ENCODE measurements around the gene RNF130.

RNF130 gene

DNA sequence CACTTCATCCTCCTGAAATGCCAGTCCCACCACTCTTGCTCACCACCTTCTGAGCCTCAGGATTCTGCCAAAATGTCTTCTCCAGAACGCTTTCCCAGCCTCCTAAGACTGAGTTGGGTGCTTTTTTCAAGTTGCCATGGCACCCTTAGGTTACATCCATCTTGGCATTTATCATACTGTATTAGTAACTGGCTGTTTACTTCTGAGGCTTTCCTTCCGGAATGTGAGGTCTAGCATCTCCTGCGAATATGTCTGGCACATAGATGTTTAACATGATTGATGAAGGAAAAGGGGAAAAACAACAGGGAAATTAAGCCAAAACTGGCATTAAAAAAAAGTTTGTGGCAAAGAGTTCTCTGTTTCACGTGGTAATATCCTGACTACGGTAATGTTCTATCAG is 24.9 kb downstream of the RNF130 start:
- Mint-ChIP-seq H3K9me3 (no peaks in the 10 kb centered on the region), H3K27ac (no peak overlapping the region), H3K4me1 (peaks cover 3% of the 10 kb centered on the region), H3K36me3 (peaks cover 6% of the 10 kb centered on the region), H3K27me3 (no peaks in the 10 kb centered on the region), H3K4me3 (no peak overlapping the region)
- DNase-seq (ENCODE audit: low spot score in 2 of 2) (no peak), ATAC-seq (ENCODE audit: low read depth) (no peak)

DNA sequence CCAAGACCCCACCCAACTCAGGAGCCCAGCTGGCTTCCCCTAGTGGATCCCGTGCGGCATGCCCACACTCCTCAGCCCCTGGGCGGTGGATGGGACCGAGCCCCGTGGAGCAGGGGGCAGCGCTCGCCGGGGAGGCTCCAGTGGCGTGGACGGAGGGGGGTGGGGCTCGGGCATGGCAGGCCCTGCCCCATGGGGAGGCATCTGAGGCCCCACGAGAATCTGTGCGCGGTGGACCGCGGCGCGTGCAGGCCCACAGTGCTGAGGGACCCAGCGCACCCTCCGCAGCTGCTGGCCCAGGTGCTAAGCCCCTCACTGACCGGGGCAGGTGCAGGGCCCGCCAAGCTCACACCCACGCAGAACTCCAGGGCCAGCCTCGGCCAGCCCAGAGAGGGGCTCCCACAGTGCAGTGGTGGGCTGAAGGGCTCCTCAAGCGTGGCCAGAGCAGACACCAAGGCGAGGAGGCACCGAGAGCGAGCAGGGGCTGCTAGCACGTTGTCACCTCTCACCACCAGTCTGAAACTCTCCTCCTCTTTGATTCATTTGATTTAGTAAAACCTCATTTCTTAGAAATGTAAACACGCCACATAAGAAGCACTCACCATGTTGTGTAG is 25.6 kb downstream of the RNF130 start:
- DNase-seq (ENCODE audit: low spot score in 2 of 2) = no peak
- Mint-ChIP-seq H3K36me3 (peaks cover 6% of the 10 kb centered on the region), H3K4me1 (peaks cover 3% of the 10 kb centered on the region), H3K9me3 (no peaks in the 10 kb centered on the region), H3K4me3 (no peak overlapping the region), H3K27ac (no peak overlapping the region), H3K27me3 (no peaks in the 10 kb centered on the region)
- no peak for ATAC-seq (ENCODE audit: low read depth)

DNA sequence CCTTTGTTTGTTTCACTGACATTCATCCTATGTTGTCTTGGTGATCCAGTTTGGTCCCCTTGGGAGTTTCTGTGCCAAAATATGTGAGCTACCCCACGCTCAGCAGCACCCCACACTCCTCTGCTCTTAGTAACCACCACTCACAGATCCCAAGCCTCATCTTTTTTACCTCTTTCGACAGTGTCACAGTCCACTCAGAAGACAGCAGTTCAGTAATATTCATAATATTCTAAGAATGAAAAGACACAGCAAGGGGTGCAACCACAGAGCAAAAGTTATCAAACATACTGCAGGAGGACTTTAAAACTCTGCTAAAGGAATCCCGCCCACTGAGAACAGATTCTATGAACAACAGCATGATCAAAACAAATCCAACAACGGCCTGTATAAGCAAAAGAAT is 28.2 kb downstream of the RNF130 start:
- no peaks in the 10 kb centered on the region for H3K9me3 Mint-ChIP-seq
- H3K27me3 Mint-ChIP-seq = no peaks in the 10 kb centered on the region
- ATAC-seq (ENCODE audit: low read depth) = no peak
- H3K4me3 Mint-ChIP-seq = no peak overlapping the region
- DNase-seq (ENCODE audit: low spot score in 2 of 2) = no peak
- H3K4me1 Mint-ChIP-seq = peaks cover 3% of the 10 kb centered on the region
- H3K27ac Mint-ChIP-seq = no peak overlapping the region
- peaks cover 8% of the 10 kb centered on the region for H3K36me3 Mint-ChIP-seq

DNA sequence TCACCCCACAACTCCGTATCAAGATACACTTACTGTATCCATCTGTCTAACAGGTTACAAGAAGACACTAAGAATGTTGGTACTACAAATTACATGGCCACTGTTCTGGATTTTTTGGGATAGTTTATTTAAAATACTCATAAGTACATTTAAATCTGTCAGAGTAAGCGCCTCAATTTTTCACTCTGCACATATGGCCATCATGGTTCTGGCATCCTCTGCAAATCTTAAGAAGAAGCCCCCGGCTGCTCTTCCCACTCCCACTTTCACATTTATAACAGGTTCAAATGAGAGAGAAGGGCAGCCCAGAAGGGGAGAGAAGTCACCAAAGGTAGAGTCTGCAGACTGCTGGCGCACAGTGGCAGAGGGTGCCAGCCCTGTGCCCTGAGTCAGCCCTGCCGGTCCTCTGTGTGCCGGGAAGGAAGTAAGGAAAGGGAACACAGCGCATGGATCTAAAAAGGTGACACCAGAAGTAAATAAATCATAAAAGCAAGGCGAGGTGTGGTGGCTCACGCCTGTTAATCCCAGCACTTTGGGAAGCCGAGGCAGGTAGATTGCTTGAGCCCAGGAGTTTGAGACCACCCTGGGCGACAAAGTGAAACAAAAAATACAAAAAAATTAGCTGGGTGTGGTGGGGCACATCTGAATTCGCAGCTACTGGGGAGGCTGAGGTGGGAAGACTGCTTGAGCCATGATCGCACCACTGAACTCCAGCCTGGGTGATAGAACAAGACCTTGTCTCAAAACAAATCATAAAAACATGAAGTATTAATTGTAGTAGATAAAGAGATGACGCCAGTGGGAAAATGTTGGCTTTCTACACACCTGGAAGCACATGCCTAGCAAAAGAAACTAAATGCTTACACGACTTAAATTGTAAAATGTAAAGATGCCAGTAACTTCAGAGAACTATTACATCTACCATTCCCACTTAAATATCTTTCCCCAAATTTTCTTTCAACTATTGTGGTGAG is 30.0 kb downstream of the RNF130 start:
- H3K36me3 Mint-ChIP-seq = peaks cover 16% of the 10 kb centered on the region
- H3K9me3 Mint-ChIP-seq = peaks cover 2% of the 10 kb centered on the region
- DNase-seq (ENCODE audit: low spot score in 2 of 2) (no peak), ATAC-seq (ENCODE audit: low read depth) (no peak)
- no peaks in the 10 kb centered on the region for H3K4me1 Mint-ChIP-seq
- H3K4me3 Mint-ChIP-seq = no peak overlapping the region
- H3K27ac Mint-ChIP-seq = no peak overlapping the region
- no peaks in the 10 kb centered on the region for H3K27me3 Mint-ChIP-seq

DNA sequence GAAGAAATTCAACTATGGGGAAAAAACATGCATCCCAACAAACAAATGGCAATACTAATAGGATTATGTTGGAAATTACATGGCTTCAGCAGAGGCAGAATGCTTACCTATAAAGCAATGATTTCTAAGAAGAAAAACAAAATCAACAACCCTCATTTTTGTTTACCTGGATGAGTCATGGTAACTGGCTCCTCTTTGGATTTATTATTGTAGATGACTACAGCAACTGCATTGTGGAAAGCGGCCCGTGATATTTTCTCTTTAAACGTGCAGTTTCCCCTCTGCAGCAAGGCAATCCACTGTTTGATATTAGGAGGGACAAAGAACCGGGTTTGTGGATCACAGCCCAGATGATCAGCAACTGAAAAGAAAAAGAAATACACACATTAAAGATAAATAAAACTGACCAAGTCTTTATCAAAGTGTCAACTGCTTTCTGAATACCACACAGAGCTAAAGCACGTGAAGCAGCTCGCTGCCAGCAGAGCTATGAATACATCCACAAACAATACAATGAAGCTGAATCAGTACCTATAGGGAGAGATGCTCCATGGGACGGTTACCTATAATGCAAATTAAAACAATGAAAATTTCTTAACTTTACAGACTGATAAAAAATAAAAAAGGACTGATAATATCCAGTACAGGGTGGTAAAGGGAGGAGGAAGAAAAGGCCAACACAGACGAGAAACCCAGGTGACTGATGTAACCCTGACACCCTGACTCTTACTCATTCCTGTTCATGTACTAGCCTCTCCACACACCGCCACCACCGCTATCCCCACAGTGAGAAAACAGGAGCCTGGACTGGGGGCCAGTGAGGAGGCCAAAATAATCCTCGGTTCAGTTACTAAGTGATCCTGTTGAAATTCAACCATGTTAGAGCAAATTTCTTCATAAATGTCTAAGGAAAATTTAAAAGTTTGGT is 31.0 kb downstream of the RNF130 start:
- no peaks in the 10 kb centered on the region for H3K27me3 Mint-ChIP-seq
- H3K9me3 Mint-ChIP-seq = peaks cover 8% of the 10 kb centered on the region
- peaks cover 22% of the 10 kb centered on the region for H3K36me3 Mint-ChIP-seq
- DNase-seq (ENCODE audit: low spot score in 2 of 2) = no peak
- no peaks in the 10 kb centered on the region for H3K4me1 Mint-ChIP-seq
- ATAC-seq (ENCODE audit: low read depth) = no peak
- H3K4me3 Mint-ChIP-seq = no peak overlapping the region
- H3K27ac Mint-ChIP-seq = no peak overlapping the region

DNA sequence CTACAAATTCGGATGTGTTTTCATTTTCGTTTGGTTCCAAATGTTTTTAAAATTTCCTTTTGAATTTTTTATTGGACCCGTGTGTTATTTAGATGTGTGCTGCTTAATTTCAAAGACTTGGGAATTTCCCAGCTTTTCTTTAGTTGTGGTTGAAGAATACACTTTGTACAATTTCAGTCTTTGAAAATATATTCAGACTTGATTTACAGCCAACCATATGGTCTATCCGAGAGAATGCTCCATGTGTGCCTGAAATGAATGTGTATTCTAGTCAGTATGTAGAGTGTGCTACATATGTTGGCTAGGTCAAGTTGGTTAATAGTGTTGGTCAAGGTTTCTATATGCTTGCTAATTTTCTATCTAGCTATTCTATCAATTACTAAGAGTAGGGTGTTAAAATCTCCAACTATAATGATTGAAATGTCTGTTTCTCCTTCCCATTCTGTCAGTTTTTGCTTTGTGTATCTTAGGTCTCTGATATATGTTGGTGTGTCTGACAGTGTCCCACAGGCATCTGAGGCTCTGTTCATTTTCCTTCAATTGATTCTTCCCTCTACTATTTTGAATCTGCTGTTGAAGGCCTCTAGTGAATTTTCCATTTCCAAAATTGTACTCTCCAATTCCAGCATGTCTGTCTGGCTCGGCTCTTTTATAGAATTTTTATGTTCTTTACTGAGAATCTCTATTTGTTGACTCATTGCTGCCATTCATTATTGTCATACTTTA is 36.2 kb downstream of the RNF130 start:
- Mint-ChIP-seq H3K36me3 (peaks cover 33% of the 10 kb centered on the region), H3K4me3 (no peak overlapping the region), H3K27me3 (no peaks in the 10 kb centered on the region), H3K27ac (no peak overlapping the region), H3K4me1 (no peaks in the 10 kb centered on the region), H3K9me3 (peaks cover 13% of the 10 kb centered on the region)
- ATAC-seq (ENCODE audit: low read depth) = no peak
- DNase-seq (ENCODE audit: low spot score in 2 of 2) = no peak

DNA sequence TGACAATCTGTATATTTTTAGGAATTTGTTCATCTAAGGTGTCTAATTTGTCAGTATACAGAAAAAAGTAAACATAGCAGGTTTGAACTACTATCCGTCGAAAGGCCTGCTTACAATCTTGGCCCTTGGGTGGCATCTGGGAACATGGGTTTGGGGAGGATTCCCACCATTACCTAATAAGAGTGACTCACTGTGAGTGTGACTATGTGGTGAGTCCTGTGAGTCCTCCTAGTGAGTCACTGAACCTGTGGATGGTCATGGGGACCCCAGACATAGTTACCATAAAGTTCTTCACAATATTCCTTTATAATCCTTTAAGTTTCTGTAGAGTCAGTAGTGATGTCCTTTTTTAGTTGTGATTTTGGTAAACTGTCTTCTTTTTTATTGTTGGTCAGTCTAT is 37.0 kb downstream of the RNF130 start:
- H3K27me3 Mint-ChIP-seq = no peaks in the 10 kb centered on the region
- H3K36me3 Mint-ChIP-seq = peaks cover 33% of the 10 kb centered on the region
- ATAC-seq (ENCODE audit: low read depth) = no peak
- H3K9me3 Mint-ChIP-seq = peaks cover 13% of the 10 kb centered on the region
- no peak overlapping the region for H3K27ac Mint-ChIP-seq
- no peak overlapping the region for H3K4me3 Mint-ChIP-seq
- no peaks in the 10 kb centered on the region for H3K4me1 Mint-ChIP-seq
- no peak for DNase-seq (ENCODE audit: low spot score in 2 of 2)

DNA sequence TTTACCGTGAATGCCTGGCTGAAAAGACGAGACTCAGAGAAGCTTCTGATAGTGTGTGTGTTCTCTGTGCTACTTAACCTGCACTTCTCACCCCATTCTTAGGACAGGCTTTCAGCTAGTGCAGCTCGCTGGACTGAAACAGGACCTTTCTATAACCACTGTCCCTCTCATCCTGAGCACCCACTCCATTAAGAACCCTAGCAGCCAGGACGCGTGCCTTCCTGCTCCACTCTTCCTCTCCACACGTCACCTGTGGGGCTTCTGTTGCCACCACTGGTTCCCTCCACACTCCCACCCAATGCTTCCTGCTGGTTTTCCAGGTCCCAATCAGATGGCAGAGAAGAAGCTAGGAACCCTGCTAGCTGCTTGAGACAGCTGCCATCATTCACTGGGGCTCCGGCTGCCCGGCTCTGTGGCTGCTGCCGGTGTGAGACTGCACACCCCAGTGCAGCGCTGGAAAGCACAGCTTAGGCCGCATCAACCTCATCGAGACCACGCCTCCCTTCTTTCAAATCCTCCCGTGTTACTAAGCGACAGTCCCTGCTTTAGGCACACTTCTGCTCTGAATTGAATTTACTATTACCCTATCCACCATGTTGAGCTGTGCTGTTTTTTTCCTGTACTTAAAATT is 44.0 kb downstream of the RNF130 start:
- no peak for ATAC-seq (ENCODE audit: low read depth)
- Mint-ChIP-seq H3K4me3 (no peak overlapping the region), H3K27me3 (no peaks in the 10 kb centered on the region), H3K4me1 (peaks cover 8% of the 10 kb centered on the region), H3K36me3 (peaks cover 9% of the 10 kb centered on the region), H3K27ac (no peak overlapping the region), H3K9me3 (no peaks in the 10 kb centered on the region)
- DNase-seq (ENCODE audit: low spot score in 2 of 2) = no peak

DNA sequence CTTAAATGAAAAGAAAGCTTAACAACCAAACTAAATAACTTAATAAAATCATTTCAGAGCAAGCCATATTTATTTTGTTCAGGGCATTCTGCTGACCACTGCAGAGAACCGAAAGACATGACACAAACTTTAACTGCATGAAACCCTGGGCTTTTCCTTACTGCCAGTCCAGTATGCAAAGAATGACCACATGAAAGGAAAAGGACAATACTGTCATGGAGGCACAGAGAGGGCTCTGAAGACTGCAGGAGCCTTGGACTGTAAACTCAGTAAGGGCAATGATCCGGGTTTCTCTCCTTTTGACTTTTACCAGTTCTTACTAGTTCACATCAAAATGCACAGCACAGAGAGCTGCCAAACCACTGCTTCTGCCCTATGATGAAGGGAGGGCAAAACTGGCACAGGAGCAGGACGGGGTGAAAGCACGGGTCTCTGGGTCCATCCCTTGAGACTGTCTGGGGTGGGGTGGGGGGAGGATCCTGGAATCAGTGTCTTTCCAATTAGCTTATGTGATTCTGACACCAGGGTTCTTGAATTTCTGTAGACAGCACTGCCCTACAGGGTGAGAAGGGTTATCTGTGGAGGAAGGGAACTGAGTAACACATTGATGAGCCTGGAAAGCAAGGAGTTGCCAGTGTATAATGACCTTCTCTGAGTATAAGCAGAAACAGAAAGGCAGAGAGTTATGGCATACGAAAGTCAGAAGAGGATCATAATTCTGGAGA is 44.7 kb downstream of the RNF130 start:
- H3K4me3 Mint-ChIP-seq = no peak overlapping the region
- H3K27me3 Mint-ChIP-seq = no peaks in the 10 kb centered on the region
- DNase-seq (ENCODE audit: low spot score in 2 of 2) (no peak), ATAC-seq (ENCODE audit: low read depth) (no peak)
- no peaks in the 10 kb centered on the region for H3K9me3 Mint-ChIP-seq
- peaks cover 11% of the 10 kb centered on the region for H3K4me1 Mint-ChIP-seq
- no peak overlapping the region for H3K27ac Mint-ChIP-seq
- peaks cover 7% of the 10 kb centered on the region for H3K36me3 Mint-ChIP-seq

DNA sequence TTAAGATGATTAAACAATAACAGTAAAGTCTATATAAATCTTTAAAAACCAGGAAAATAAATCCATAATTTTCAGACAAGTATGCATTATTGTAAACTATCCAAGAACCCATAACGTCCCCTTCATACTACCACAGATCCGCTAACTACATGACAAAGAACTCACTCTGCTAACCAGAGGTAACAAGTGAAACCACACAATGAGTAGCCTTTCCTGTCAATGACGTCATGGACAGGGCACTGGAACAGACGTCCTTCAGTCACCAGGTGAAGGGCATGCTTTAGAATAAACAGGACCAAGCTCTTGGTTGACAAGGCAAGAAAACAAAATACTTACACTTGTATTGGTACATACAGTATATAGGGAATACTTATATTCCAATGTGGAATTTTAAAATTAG is 45.2 kb downstream of the RNF130 start:
- Mint-ChIP-seq H3K36me3 (peaks cover 10% of the 10 kb centered on the region), H3K4me1 (peaks cover 11% of the 10 kb centered on the region), H3K27ac (no peak overlapping the region), H3K4me3 (no peak overlapping the region), H3K27me3 (no peaks in the 10 kb centered on the region), H3K9me3 (no peaks in the 10 kb centered on the region)
- no peak for ATAC-seq (ENCODE audit: low read depth)
- no peak for DNase-seq (ENCODE audit: low spot score in 2 of 2)

DNA sequence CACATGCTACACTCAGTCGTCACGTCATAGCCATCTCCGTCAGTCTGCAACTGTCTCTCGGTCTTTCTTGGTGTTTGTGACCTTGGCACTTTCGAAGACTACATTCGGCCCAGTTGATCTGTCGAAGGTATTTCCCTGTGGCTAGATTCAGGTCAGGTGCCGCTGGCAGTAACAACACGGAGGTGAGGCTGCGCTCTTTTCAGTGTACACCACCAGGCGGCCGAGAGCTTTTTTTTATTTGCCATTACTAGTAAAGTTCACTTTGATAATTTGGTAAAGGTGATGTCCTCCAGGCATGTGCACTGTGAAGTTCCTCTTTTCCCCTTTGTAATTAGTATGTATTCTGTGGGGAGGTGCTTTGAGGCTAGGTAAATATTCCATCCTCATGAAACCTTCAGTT is 49.7 kb downstream of the RNF130 start:
- ATAC-seq (ENCODE audit: low read depth) = no peak
- Mint-ChIP-seq H3K27ac (no peak overlapping the region), H3K36me3 (peaks cover 22% of the 10 kb centered on the region), H3K4me1 (peaks cover 8% of the 10 kb centered on the region), H3K4me3 (no peak overlapping the region), H3K9me3 (peaks cover 1% of the 10 kb centered on the region), H3K27me3 (no peaks in the 10 kb centered on the region)
- no peak for DNase-seq (ENCODE audit: low spot score in 2 of 2)

DNA sequence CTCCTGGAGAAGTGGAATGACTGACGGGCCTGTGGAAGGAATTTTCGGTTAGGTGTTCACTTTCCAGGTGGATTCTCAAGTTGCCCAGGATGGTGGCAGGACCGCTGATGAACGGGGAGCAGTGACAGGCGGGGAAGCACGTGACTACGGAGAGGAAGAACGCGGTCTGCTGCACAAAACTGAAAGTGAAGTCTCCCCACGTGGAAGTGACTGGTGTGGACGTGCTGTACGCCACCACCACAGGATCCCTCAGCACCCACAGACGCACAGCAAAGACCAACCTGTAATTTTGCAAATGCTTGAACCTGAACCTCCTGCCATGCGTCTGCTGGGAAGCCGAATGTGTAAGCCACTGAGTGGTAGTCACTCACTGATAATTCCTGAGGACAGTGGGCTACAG is 51.4 kb downstream of the RNF130 start:
- Mint-ChIP-seq H3K27me3 (no peaks in the 10 kb centered on the region), H3K9me3 (peaks cover 2% of the 10 kb centered on the region), H3K36me3 (peaks cover 26% of the 10 kb centered on the region), H3K4me1 (peaks cover 9% of the 10 kb centered on the region), H3K4me3 (no peak overlapping the region), H3K27ac (no peak overlapping the region)
- DNase-seq (ENCODE audit: low spot score in 2 of 2) (no peak), ATAC-seq (ENCODE audit: low read depth) (no peak)
